CD4-positive, alpha-beta memory T cell (primary cell): ENCODE results near the gene IL1RN. TPM values are rescaled to one million over a fixed set of nuclear protein-coding genes. Genes with fewer than 3 reads are reported as not detected.

Source experiments
- CTCF ChIA-PET: fragments of 350-600 bp; sonication (Branson Sonifier 250); formaldehyde crosslinking; loops from one replicate; lab custom pipeline; 2021; ENCODE audit warnings: inconsistent platforms; ENCODE audit not compliant: partially characterized antibody; lab: Charles Lee
- POLR2A ChIA-PET: fragments of 350-600 bp; sonication (Branson Sonifier 250); formaldehyde crosslinking; loops from one replicate; lab custom pipeline; 2021; ENCODE audit not compliant: partially characterized antibody; lab: Charles Lee
- DNase-seq, 5 donors: peaks; one replicate each; pipeline versions ENCODE4 v3.0.0 to v3.0.0-alpha.2; 2020 to 2022; ENCODE audit warnings: mixed read lengths in 1 of 5
- H3K27ac ChIP-seq: one replicate; pipeline ENCODE4 v1.7.0; 2013; ENCODE audit warnings: low read depth, low read length
- H3K27me3 ChIP-seq: 2 replicates; pipeline ENCODE4 v1.7.0; 2013; ENCODE audit warnings: mild to moderate bottlenecking, low read length, moderate library complexity; ENCODE audit not compliant: insufficient read depth
- H3K36me3 ChIP-seq: 2 replicates; pipeline ENCODE4 v1.7.0; 2013; ENCODE audit warnings: mild to moderate bottlenecking, low read length, moderate library complexity; ENCODE audit not compliant: insufficient read depth
- H3K4me1 ChIP-seq: 2 replicates; pipeline ENCODE4 v1.7.0; 2013; ENCODE audit warnings: mild to moderate bottlenecking, low read length, moderate library complexity; ENCODE audit not compliant: insufficient read depth
- H3K4me3 ChIP-seq, 2 donors: one replicate each; pipeline ENCODE4 v1.7.0; 2013; ENCODE audit warnings: low read length in 2 of 2, mild to moderate bottlenecking in 1 of 2
- H3K9me3 ChIP-seq, 2 donors: one replicate each; pipeline ENCODE4 v1.7.0; 2013; ENCODE audit warnings: low read length in 2 of 2, control low read depth in 1 of 2; ENCODE audit not compliant: control insufficient read depth in 1 of 2
- H3K27ac Mint-ChIP-seq, 7 donors: one replicate each; pipeline ENCODE4 v1.8.0; 2020 to 2021; ENCODE audit warnings: mixed read lengths in 7 of 7, mild to moderate bottlenecking in 6 of 7, inconsistent platforms in 3 of 7, moderate library complexity in 3 of 7
- H3K27me3 Mint-ChIP-seq, 2 donors: one replicate each; pipeline ENCODE4 v1.8.0; 2020 to 2021; ENCODE audit warnings: mixed read lengths in 2 of 2
- H3K36me3 Mint-ChIP-seq, 2 donors: one replicate each; pipeline ENCODE4 v1.8.0; 2020 to 2021; ENCODE audit warnings: mixed read lengths in 2 of 2, inconsistent platforms in 1 of 2, mild to moderate bottlenecking in 1 of 2
- H3K4me1 Mint-ChIP-seq, 4 donors: one replicate each; pipeline ENCODE4 v1.8.0; 2020 to 2021; ENCODE audit warnings: mixed read lengths in 4 of 4, mild to moderate bottlenecking in 1 of 4
- H3K4me3 Mint-ChIP-seq, 8 donors: one replicate each; pipeline ENCODE4 v1.8.0; 2020 to 2021; ENCODE audit warnings: mixed read lengths in 8 of 8, mild to moderate bottlenecking in 7 of 8, moderate library complexity in 6 of 8, inconsistent platforms in 3 of 8
- H3K9me3 Mint-ChIP-seq, 8 donors: one replicate each; pipeline ENCODE4 v1.8.0; 2020 to 2021; ENCODE audit warnings: mixed read lengths in 8 of 8, mild to moderate bottlenecking in 5 of 8, inconsistent platforms in 3 of 8, moderate library complexity in 1 of 8
- intact Hi-C: fragments of 100-400 bp; cut with micrococcal nuclease; formaldehyde crosslinking; loops from one replicate; pipeline ENCODE4 v1.15.1; 2023
- polyA plus RNA-seq, 2 donors: library from polyadenylated mRNA; unstranded; fragments of 300-500 nt; fragmentation: Illumina TruSeq; gene quantifications; one replicate each; pipeline ENCODE4 v1.2.3, GENCODE V29; 2021
- total RNA-seq, 2 experiments: library from RNA; stranded (reverse); gene quantifications; one replicate each; pipeline ENCODE4 v1.2.3, GENCODE V29; 2021

IL1RN gene
- total and polyA plus RNA-seq, 4 experiments from 2014 or later, result 2.4 TPM; not detected in 2

DNA sequence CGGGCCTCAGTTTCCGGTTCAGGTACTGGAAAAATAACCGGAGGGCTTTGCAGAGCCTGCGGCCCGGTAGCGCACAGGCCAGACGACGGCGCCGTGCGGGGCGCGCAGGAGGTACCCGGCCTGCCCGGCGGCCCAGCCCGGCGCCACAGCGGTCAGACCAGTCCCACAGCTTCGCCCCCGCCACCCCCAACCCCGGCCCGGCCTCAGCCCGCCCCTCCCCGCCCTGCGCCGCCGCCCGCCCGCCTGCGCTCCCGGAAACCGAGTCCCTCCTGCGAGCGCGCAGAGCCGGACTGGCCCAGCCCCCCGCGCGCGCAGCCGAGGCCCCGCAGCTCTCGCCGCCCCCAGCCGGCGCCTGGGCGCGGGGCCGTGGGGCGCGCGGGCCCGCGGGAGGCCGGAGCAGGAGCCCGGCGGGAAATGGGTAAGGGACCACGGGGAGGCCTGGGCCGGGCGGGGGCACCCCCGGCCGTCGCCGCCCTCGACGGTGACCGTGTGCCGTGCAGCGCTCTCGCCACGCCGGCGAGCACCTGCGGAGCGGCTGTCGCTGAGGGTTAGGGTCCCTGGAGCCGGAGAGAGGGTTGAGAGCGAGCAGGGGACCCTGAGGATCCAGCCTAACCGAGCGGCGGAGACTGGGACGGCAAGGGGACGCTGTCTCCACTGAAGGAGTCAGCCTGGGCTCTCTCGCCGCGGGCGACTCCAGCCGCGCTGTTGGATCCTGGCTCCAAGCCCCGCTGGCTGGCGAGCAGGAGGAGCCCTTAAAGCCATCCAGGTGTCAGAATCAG lies 29.9 kb downstream of the IL1RN start:
- Mint-ChIP-seq H3K9me3 (no peaks in the 10 kb centered on the region), H3K27ac (peak overlapping the region; percentile 57 to 88 (median 74)), H3K36me3 (peaks cover 0 to 5% of the 10 kb centered on the region in 2 donors), H3K4me3 (peak overlapping the region; percentile 85 to 95 (median 88)), H3K27me3 (no peaks in the 10 kb centered on the region), H3K4me1 (peaks cover 13 to 28% (median 23%) of the 10 kb centered on the region in 4 donors)
- intact Hi-C loops, result loop anchor here (1.0 kb wide), 4 partner anchors 12 to 42 kb away; partner anchors contain the start of gene PSD4
- peak in 4 of 5 donors; percentile 39 to 57 (median 50) for DNase-seq
- CTCF ChIA-PET, result interaction anchor here (0.9 to 5.0 kb wide), 16 partner anchors 10 to 47 kb away, joined by 3 to 94 read pairs (median 6); partner anchors contain the start of gene PSD4
- Histone ChIP-seq H3K27me3 (no peaks in the 10 kb centered on the region), H3K4me3 (peak overlapping the region; percentile 57 to 74), H3K9me3 (no peaks in the 10 kb centered on the region), H3K27ac (peak overlapping the region; percentile 55), H3K36me3 (no peaks in the 10 kb centered on the region), H3K4me1 (peaks cover 27% of the 10 kb centered on the region)
- POLR2A ChIA-PET, result interaction anchor here (0.9 to 7.0 kb wide), 9 partner anchors 8 to 47 kb away, joined by 3 to 209 read pairs (median 8); partner anchors contain the start of gene PSD4

DNA sequence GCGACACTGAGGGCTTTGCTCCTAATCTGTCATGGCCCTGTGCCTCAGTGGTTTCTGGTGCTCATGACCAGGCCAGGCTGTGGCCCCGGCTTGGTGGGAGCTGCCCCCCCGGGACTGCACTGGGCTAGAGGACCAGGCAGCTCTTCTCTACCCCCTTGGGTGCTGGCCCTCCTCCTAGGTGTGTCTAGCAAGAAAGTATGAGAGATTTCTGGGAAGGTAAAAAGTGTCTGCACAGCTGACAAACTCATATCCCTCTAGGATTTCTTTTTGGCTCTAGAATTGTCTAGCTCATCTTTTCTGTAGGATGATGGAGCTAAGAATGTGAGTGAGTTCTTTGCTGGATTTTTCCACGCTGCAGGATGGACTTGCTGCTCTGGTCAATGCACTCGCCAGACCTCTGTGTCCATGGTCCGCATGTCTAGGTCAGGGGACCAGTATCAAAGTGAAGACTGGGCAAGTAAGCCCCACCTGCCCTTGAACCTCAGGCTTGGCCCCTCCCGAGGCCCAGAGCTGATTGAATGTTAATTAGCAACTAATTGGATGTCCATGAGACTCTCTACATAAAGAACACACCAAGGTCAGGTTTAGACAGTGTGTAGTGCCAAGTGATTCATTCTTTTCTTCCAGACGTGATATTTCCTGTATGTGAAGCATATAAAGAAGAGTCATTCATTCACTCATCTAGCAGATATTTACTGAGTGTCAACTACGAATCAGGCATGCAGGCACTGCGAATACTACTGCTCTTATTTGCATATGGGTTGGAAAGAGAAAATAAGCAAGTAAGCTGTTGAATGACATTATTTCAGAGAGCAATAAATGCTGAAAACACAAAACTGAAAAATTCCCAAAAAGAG lies 30.7 kb downstream of the IL1RN start:
- CTCF ChIA-PET, result interaction anchor here (0.8 to 5.0 kb wide), 15 partner anchors 9 to 92 kb away, joined by 3 to 94 read pairs (median 3); partner anchors contain the start of gene PSD4
- Mint-ChIP-seq H3K36me3 (peaks cover 0 to 5% of the 10 kb centered on the region in 2 donors), H3K4me3 (peak overlapping the region; percentile 82 to 95 (median 88)), H3K9me3 (no peaks in the 10 kb centered on the region), H3K27me3 (no peaks in the 10 kb centered on the region), H3K4me1 (peaks cover 20 to 36% (median 31%) of the 10 kb centered on the region in 4 donors), H3K27ac (peak overlapping the region; percentile 34 to 90 (median 84))
- DNase-seq, result no peak
- no peaks in the 10 kb centered on the region for H3K27me3 ChIP-seq
- POLR2A ChIA-PET, result interaction anchor here (0.9 to 7.0 kb wide), 8 partner anchors 9 to 46 kb away, joined by 3 to 209 read pairs (median 8); partner anchors contain the start of gene PSD4
- no peaks in the 10 kb centered on the region for H3K9me3 ChIP-seq
- H3K36me3 ChIP-seq, result no peaks in the 10 kb centered on the region
- peak overlapping the region; percentile 57 to 74 for H3K4me3 ChIP-seq
- peaks cover 33% of the 10 kb centered on the region for H3K4me1 ChIP-seq
- intact Hi-C loops, result loop anchor here (1.0 kb wide), 4 partner anchors 11 to 41 kb away; partner anchors contain the start of gene PSD4
- H3K27ac ChIP-seq, result peak overlapping the region; percentile 55

GRCh38 chr2:113158884-113159553 lies 31.6 kb downstream of the IL1RN start:
- Mint-ChIP-seq H3K36me3 (peaks cover 0 to 5% of the 10 kb centered on the region in 2 donors), H3K9me3 (no peaks in the 10 kb centered on the region), H3K27ac (peak overlapping the region in 3 of 7 donors; percentile 46 to 84 (median 57)), H3K4me1 (peaks cover 21 to 38% (median 33%) of the 10 kb centered on the region in 4 donors), H3K4me3 (peak overlapping the region in 6 of 8 donors; percentile 5 to 95 (median 56)), H3K27me3 (no peaks in the 10 kb centered on the region)
- Histone ChIP-seq H3K36me3 (no peaks in the 10 kb centered on the region), H3K4me1 (peaks cover 33% of the 10 kb centered on the region), H3K4me3 (no peak overlapping the region), H3K27me3 (no peaks in the 10 kb centered on the region), H3K9me3 (no peaks in the 10 kb centered on the region), H3K27ac (no peak overlapping the region)
- ChIA-PET CTCF (interaction anchor here (0.6 to 5.0 kb wide), 10 partner anchors 8 to 91 kb away, joined by 3 to 94 read pairs (median 6); partner anchors contain the start of gene PSD4), POLR2A (interaction anchor here (1.8 to 7.0 kb wide), 4 partner anchors 9 to 40 kb away, joined by 6 to 209 read pairs (median 18); partner anchors contain the start of gene PSD4)
- intact Hi-C loops, result no loop called here
- DNase-seq, result no peak

DNA sequence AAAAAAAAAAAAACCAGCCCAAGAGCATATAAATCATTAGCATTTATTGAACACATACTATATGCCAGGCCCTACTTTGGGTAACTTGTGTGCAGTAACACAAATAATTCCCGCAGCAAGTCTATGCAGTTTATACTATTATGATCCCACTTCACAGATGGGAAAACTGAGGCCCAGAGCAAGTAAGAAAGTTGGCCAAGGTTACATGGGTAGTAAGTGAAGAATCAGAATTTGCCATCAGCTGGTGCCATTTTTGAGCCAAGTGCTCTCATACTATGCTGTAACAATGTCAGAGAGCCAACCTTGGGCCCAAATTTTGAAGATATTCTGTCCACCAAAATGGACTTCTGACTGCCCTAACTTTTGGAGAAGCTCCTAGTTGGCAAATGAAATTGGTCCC lies 32.9 kb downstream of the IL1RN start:
- Mint-ChIP-seq H3K4me1 (peaks cover 24 to 48% (median 37%) of the 10 kb centered on the region in 4 donors), H3K27me3 (no peaks in the 10 kb centered on the region), H3K27ac (peak overlapping the region in 2 of 7 donors; percentile 48), H3K4me3 (no peak overlapping the region), H3K36me3 (peaks cover 0 to 5% of the 10 kb centered on the region in 2 donors), H3K9me3 (no peaks in the 10 kb centered on the region)
- H3K9me3 ChIP-seq, result no peaks in the 10 kb centered on the region
- DNase-seq, result no peak
- CTCF ChIA-PET, result interaction anchor here (1.2 kb wide), 1 partner anchor 14 kb away, joined by 3 read pairs; the partner anchor contains the start of gene PSD4
- H3K36me3 ChIP-seq, result no peaks in the 10 kb centered on the region
- H3K4me3 ChIP-seq, result no peak overlapping the region
- POLR2A ChIA-PET, result interaction anchor here (7.0 kb wide), 1 partner anchor 11 kb away, joined by 209 read pairs; the partner anchor contains the start of gene PSD4
- no peaks in the 10 kb centered on the region for H3K27me3 ChIP-seq
- no peak overlapping the region for H3K27ac ChIP-seq
- intact Hi-C loops, result no loop called here
- H3K4me1 ChIP-seq, result peaks cover 33% of the 10 kb centered on the region

DNA sequence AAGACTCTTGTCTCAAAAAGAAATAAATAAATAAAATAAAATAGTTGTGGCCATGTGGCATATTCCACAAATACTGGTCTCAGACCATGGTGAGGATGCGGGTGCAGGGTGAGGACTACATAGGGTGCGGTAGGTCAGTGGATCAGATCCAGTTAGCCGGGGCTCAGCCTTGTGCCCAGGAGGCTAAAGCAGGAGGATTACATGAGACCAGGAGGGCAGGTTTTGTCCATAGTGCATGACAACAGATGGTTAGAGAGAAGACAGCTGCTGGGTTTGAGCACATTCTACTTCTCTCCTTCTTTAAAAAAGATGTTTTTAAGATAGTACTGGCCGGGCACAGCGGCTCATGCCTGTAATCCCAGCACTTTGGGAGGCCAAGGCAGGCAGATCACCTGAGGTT lies 33.6 kb downstream of the IL1RN start:
- ChIA-PET CTCF (interaction anchor here (1.2 kb wide), 1 partner anchor 13 kb away, joined by 3 read pairs; the partner anchor contains the start of gene PSD4), POLR2A (interaction anchor here (7.0 kb wide), 1 partner anchor 10 kb away, joined by 209 read pairs; the partner anchor contains the start of gene PSD4)
- Mint-ChIP-seq H3K4me1 (peaks cover 25 to 52% (median 40%) of the 10 kb centered on the region in 4 donors), H3K4me3 (peak overlapping the region in 2 of 8 donors; percentile 15 to 34), H3K9me3 (no peaks in the 10 kb centered on the region), H3K27me3 (no peaks in the 10 kb centered on the region), H3K36me3 (peaks cover 0 to 5% of the 10 kb centered on the region in 2 donors), H3K27ac (peak overlapping the region in 1 of 7 donors; percentile 48)
- intact Hi-C loops, result no loop called here
- Histone ChIP-seq H3K27ac (no peak overlapping the region), H3K4me3 (no peak overlapping the region), H3K9me3 (no peaks in the 10 kb centered on the region), H3K36me3 (no peaks in the 10 kb centered on the region), H3K27me3 (no peaks in the 10 kb centered on the region), H3K4me1 (peaks cover 33% of the 10 kb centered on the region)
- DNase-seq, result no peak

GRCh38 chr2:113162173-113162572 lies 34.8 kb downstream of the IL1RN start:
- ChIA-PET CTCF (interaction anchor here (1.2 to 8.1 kb wide), 6 partner anchors 9 to 87 kb away, joined by 3 to 82 read pairs (median 8); partner anchors contain the start of gene PSD4), POLR2A (interaction anchor here (6.4 kb wide), 1 partner anchor 12 kb away, joined by 77 read pairs; the partner anchor contains the start of gene PSD4)
- H3K4me1 Mint-ChIP-seq, result peaks cover 26 to 51% (median 40%) of the 10 kb centered on the region in 4 donors

More at GRCh38 chr2:113162173-113162572, 34.8 kb downstream of the IL1RN start:
- Histone ChIP-seq H3K9me3 (no peaks in the 10 kb centered on the region), H3K27ac (no peak overlapping the region), H3K36me3 (no peaks in the 10 kb centered on the region), H3K27me3 (no peaks in the 10 kb centered on the region), H3K4me3 (no peak overlapping the region), H3K4me1 (peaks cover 35% of the 10 kb centered on the region)
- peak overlapping the region in 1 of 7 donors; percentile 14 for H3K27ac Mint-ChIP-seq
- no peaks in the 10 kb centered on the region for H3K9me3 Mint-ChIP-seq
- H3K36me3 Mint-ChIP-seq, result peaks cover 0 to 5% of the 10 kb centered on the region in 2 donors
- peak overlapping the region in 1 of 8 donors; percentile 3 for H3K4me3 Mint-ChIP-seq
- no peak for DNase-seq
- H3K27me3 Mint-ChIP-seq, result no peaks in the 10 kb centered on the region
- intact Hi-C loops, result no loop called here
